Adrenal gland (tissue), 12 donors: ENCODE measurements around the gene KIF26B. TPM values are rescaled to one million over a fixed set of nuclear protein-coding genes. Genes with fewer than 3 reads are reported as not detected.

Experiments
- DNase-seq, 7 donors: peaks; one replicate each; pipeline ENCODE4 v3.0.0-alpha.2; 2019 to 2020
- H3K27ac ChIP-seq, 5 donors: fragments of 200-600 bp; sonication (generic) in 4 of 5; 1 replicate in 3 of 5; 2 replicates in 2 of 5; pipeline versions ENCODE4 v1.5.1 to v1.8.0; 2016 to 2020; ENCODE audit warnings: mild to moderate bottlenecking in 1 of 5
- H3K27me3 ChIP-seq: fragments of 200-600 bp; 2 replicates; pipeline ENCODE4 v1.8.0; 2021
- H3K36me3 ChIP-seq, 2 donors: fragments of 200-600 bp; replicated peaks in 1 of 2; 1 replicate in 1 of 2; 2 replicates in 1 of 2; pipeline versions ENCODE4 v1.5.1 to v1.8.0; 2018 to 2022
- H3K4me1 ChIP-seq, 2 donors: fragments of 200-600 bp; replicated peaks in 1 of 2; 1 replicate in 1 of 2; 2 replicates in 1 of 2; pipeline versions ENCODE4 v1.5.1 to v1.8.0; 2018 to 2021
- H3K4me3 ChIP-seq, 4 donors: fragments of 200-600 bp; sonication (generic) in 3 of 4; one replicate each; pipeline ENCODE4 v1.5.1; 2016 to 2018
- H3K9me3 ChIP-seq, 3 donors: fragments of 200-600 bp; sonication (generic) in 1 of 3; replicated peaks in 1 of 3; 1 replicate in 2 of 3; 2 replicates in 1 of 3; pipeline versions ENCODE4 v1.5.1 to v1.8.0; 2016 to 2021
- POLR2A ChIP-seq, 2 donors: fragments of 450-650 bp; IDR thresholded peaks; one replicate each; pipeline ENCODE4 v1.6.1; 2017; ENCODE audit warnings: antibody characterized with exemption in 2 of 2, mild to moderate bottlenecking in 2 of 2, moderate library complexity in 1 of 2
- WGBS, 4 donors: extraction: QIAGEN DNeasy Blood & Tissue Kit in 2 of 4; methylation state at CpG; one replicate each; pipeline versions ENCODE4 v1.1.5 to v1.1.7; 2013 to 2017; 5-methylcytosine and 5-hydroxymethylcytosine counted together
- intact Hi-C, 2 donors: fragments of 100-400 bp; cut with DNase I; formaldehyde crosslinking; loops; one replicate each; pipeline versions ENCODE4 v1.14.1 to v1.15.0; 2022 to 2023
- polyA plus RNA-seq, 3 donors: library from polyadenylated mRNA; stranded (reverse); fragments of 200-250 nt in 2 of 3; fragments of 350-450 nt in 1 of 3; fragmentation: Illumina TruSeq in 1 of 3; extraction: RNeasy Lipid Tissue Mini Kit (QIAGEN cat#74804) in 1 of 3; gene quantifications; one replicate each; pipeline ENCODE4 v1.2.3, GENCODE V29; 2013 to 2014
- total RNA-seq, 9 donors: library from RNA; depleted of rRNA in 4 of 9; stranded (reverse); fragments of >200 nt in 4 of 9; fragments of 120-200 nt in 1 of 9; fragmentation: NEBNext Ultra II Directional in 1 of 9; extraction: Animal tissue kit (Norgen Biotek cat#: 25700) in 1 of 9; gene quantifications; one replicate each; pipeline versions ENCODE4 v1.1.0 to v1.2.4, GENCODE V29; 2013 to 2023
- TF ChIP-seq, protein P1 (sequence below), 6 experiments: fragments of 450-650 bp in 4 of 6; fragments of 200-600 bp in 2 of 6; sonication (generic) in 1 of 6; IDR thresholded peaks; 1 replicate in 5 of 6; 2 replicates in 1 of 6; pipeline versions ENCODE4 v1.5.1 to v1.8.0; 2016 to 2021; ENCODE audit warnings: antibody characterized with exemption in 6 of 6, mild to moderate bottlenecking in 2 of 6, moderate library complexity in 1 of 6
- donor health status: healthy with polysubstance abuse.
- donor health status: Bipolar disorder and iron deficiency.
- donor health status: DM: yes; HTN: yes; CAD: no.
- donor health status: DM: no; HTN: no; CAD: no.
- donor health status: DM: no; HTN: no; CAD: no.
- donor health status: DM: yes; HTN: yes; CAD: no.

The KIF26B gene
- total and polyA plus RNA-seq, 12 donors, result 0.20 to 4.6 (median 2.6) TPM

DNA sequence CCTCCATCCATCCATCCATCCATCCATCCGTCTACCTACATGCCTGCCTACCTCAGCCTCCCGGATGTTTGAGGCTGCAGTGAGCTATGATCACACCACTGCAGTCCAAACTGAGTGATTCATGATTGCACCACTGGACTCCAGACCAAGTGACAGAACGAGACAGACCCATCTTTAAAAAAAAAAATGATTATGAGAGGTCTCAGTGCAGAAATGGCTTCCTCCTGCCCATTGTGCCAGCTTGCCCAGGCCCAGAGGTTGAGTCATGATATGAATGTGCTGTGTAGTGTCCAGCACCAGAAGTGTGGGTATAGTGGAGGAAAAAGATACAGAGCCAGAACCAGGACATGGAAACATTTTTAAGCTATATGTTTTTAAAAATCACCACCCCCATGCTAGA, 149.9 kb downstream of the KIF26B start:
- intact Hi-C loops, result no loop called here

DNA sequence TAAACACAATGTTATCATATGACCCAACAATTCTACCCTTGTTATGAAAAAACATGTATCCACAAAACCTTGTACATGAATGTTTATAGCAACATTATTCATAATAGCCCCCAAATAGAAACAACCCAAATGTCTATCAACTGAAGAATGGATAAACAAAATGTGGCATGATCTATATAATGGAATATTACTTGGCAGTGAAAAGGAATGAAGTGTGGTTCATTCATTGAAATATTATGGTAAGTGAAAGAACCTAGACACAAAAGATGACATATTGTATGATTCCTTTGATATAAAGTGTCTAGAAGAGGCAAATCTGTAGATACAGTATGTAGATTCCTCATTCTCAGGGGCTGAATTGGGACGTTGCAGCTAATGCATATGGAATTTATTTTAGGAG, 151.2 kb downstream of the KIF26B start:
- H3K9me3 ChIP-seq, result no peaks in the 10 kb centered on the region
- intact Hi-C loops, result no loop called here
- WGBS, 4 donors, result 87 to 100% (median 90%) methylated on average over 1 of the region's 1 CpG

More for the DNA sequence above, 149.9 kb downstream of the KIF26B start:
- no peak overlapping the region for H3K4me3 ChIP-seq
- peaks cover 3% of the 10 kb centered on the region for H3K27me3 ChIP-seq
- TF ChIP-seq, protein P1, sequence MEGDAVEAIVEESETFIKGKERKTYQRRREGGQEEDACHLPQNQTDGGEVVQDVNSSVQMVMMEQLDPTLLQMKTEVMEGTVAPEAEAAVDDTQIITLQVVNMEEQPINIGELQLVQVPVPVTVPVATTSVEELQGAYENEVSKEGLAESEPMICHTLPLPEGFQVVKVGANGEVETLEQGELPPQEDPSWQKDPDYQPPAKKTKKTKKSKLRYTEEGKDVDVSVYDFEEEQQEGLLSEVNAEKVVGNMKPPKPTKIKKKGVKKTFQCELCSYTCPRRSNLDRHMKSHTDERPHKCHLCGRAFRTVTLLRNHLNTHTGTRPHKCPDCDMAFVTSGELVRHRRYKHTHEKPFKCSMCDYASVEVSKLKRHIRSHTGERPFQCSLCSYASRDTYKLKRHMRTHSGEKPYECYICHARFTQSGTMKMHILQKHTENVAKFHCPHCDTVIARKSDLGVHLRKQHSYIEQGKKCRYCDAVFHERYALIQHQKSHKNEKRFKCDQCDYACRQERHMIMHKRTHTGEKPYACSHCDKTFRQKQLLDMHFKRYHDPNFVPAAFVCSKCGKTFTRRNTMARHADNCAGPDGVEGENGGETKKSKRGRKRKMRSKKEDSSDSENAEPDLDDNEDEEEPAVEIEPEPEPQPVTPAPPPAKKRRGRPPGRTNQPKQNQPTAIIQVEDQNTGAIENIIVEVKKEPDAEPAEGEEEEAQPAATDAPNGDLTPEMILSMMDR (IDR thresholded peaks at IDR 0.05), result no peak
- TF ChIP-seq POLR2A (IDR thresholded peaks at IDR 0.05), result no peak
- no peaks in the 10 kb centered on the region for H3K9me3 ChIP-seq
- no peak overlapping the region for H3K27ac ChIP-seq
- DNase-seq, result no peak
- no peaks in the 10 kb centered on the region for H3K36me3 ChIP-seq
- H3K4me1 ChIP-seq, result peaks cover 0 to 8% of the 10 kb centered on the region in 2 donors
- 60 to 77% (median 74%) methylated on average over 3 of the region's 3 CpGs for WGBS, 4 donors

DNA sequence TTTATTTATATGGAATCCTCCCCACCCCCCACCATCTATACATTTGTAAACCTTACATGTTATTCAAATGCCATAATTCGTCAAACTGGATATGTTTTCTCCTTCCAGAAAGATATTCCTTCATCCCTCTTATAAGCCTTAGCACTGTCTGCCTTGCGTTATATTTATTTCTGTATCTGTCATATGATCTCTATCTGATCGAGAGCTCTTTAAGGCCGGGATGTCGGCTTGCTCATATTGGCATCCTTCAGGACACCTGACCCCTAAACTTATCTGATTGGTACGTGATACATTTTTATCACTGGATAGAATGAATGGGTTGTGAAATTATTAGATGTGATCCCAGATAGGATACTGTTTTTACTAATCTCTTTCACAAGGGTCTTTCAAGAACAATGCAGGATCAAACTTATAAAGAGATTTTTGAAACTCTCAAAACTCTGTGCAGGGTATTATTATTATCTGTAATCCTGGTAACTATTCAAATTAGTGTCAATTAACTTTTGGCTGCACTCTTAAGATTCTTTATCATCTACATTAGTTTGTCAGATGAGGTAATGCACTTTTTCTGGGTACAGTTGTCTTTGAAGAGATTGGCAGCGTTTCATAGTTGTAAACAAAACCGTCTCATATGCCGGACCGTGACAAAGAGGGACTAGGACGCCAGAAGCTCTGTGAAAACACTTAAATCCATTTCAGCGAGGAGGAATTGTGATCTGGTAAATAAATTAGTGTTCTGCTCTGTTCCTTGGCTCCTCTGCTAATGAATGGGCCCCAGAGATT, 152.0 kb downstream of the KIF26B start:
- H3K27ac ChIP-seq, result no peak overlapping the region
- TF ChIP-seq POLR2A (IDR thresholded peaks at IDR 0.05), result no peak
- TF ChIP-seq, protein P1 (IDR thresholded peaks at IDR 0.05), result no peak
- H3K9me3 ChIP-seq, result no peaks in the 10 kb centered on the region
- 45 to 56% (median 48%) methylated on average over 12 of the region's 12 CpGs for WGBS, 4 donors
- no peak overlapping the region for H3K4me3 ChIP-seq
- intact Hi-C loops, result no loop called here
- H3K4me1 ChIP-seq, result peaks cover 5 to 16% of the 10 kb centered on the region in 2 donors
- no peaks in the 10 kb centered on the region for H3K27me3 ChIP-seq
- no peaks in the 10 kb centered on the region for H3K36me3 ChIP-seq
- no peak for DNase-seq

More for the DNA sequence above, 151.2 kb downstream of the KIF26B start:
- no peak overlapping the region for H3K27ac ChIP-seq
- peaks cover 5 to 16% of the 10 kb centered on the region in 2 donors for H3K4me1 ChIP-seq
- TF ChIP-seq POLR2A (IDR thresholded peaks at IDR 0.05), result no peak
- TF ChIP-seq, protein P1 (IDR thresholded peaks at IDR 0.05), result no peak
- no peaks in the 10 kb centered on the region for H3K36me3 ChIP-seq
- DNase-seq, result no peak
- H3K27me3 ChIP-seq, result peaks cover 3% of the 10 kb centered on the region
- H3K4me3 ChIP-seq, result no peak overlapping the region

DNA sequence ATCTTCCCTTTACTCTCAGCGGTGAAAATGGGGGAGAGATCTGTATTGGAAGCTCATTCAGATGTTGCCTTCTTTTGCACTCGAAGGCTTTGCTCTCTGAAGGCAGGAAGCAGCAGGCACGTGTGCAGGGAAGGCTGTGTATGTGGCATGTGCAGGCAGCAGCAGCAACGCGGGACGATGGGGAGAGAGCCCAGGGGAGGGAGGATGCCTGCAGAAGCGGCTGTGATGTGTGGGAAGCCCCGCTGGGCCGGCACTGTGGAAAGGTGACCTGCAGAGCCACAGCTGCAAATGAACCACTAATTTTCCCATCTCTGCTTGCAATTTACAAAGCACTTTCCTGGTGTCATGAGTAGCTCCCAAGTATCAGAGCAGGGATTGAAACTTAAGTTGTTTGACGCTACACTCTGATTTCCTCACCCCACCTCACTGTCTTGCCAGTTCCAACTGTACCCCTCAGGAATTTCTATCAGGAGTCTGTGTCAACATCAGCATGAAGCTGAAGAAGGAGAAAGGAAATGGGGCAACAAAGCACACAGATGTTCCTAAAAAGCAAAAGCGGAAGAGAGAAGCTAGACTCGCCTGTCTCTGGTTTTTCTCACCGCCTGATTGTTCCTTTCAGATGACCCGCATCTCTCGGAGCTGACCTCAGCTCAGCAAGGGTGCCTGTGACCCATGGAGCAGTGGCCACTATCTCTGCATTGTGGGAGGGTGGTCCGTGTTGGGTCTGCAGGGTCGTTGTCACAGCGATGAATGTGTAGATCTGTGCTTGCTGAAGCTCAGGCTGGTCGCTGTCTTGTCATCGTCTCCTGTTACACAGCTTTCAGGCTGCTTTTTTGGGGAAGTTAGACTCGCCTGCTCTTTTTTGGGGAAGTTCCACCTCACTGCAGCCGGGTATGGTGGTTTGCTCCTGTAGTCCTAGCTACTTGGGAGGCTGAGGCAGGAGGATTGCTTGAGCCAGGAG, 156.1 kb downstream of the KIF26B start:
- Histone ChIP-seq H3K27ac (peak overlapping the region in 1 of 5 donors; percentile 21), H3K36me3 (no peaks in the 10 kb centered on the region), H3K4me1 (peaks cover 5 to 16% of the 10 kb centered on the region in 2 donors), H3K27me3 (no peaks in the 10 kb centered on the region), H3K9me3 (no peaks in the 10 kb centered on the region), H3K4me3 (no peak overlapping the region)
- 28 to 37% (median 31%) methylated on average over 18 to 22 of the region's 22 CpGs for WGBS, 4 donors
- intact Hi-C loops, result no loop called here
- peak in 6 of 7 donors; percentile 15 to 52 (median 25) for DNase-seq
- no peak for TF ChIP-seq POLR2A (IDR thresholded peaks at IDR 0.05)
- TF ChIP-seq, protein P1 (IDR thresholded peaks at IDR 0.05), result no peak
